Dermis lymphatic vessel endothelial cell (primary cell): ENCODE data around the gene TMEM215. TPM values are rescaled to one million over a fixed set of nuclear protein-coding genes. Genes with fewer than 3 reads are reported as not detected.

Experiments used
- total RNA-seq: library from RNA; depleted of rRNA; stranded (reverse); fragments of >200 nt; gene quantifications from 2 replicates; pipeline ENCODE4 v1.2.1, GENCODE V29; 2014

The TMEM215 gene
- not detected in 2 replicates for total RNA-seq

GRCh38 chr9:32783168-32783891 lies at the start of gene TMEM215:
TSS of gene TMEM215 (plus strand) at chr9:32783540. CDS start at chr9:32784184, 644 bp downstream.

Other genes with a start within 250 kb of the TMEM215 start
- 1.9 and 5.6 TPM in 2 replicates for gene SMIM27, start 231.2 kb upstream of the TMEM215 start, total RNA-seq
- gene TOPORS, start 231.0 kb upstream of the TMEM215 start, total RNA-seq = 35.8 and 39.9 TPM in 2 replicates
- 32.0 and 36.8 TPM in 2 replicates for gene NDUFB6, start 210.4 kb upstream of the TMEM215 start, total RNA-seq
- under 0.01 TPM in 2 replicates for gene TAF1L, start 147.9 kb upstream of the TMEM215 start, total RNA-seq
- 15.6 and 20.3 TPM in 2 replicates for gene APTX, start 218.1 kb downstream of the TMEM215 start, total RNA-seq
- 97.5 and 128 TPM in 2 replicates for gene DNAJA1, start 241.7 kb downstream of the TMEM215 start, total RNA-seq